GM18499 (cell line): ENCODE measurements around the gene CTIF.
"Not testable (repeated sequence)": the region's sequence is repeated elsewhere in the genome, so short reads cannot be mapped to it uniquely, and the experiment has no call there.

Source experiments
- ATAC-seq: cut with Tn5 transposase; IDR thresholded peaks from one replicate; pipeline ENCODE4 v1.9.1; 2021; ENCODE audit warnings: moderate number of reproducible peaks; ENCODE audit not compliant: insufficient read depth, unreplicated experiment

The CTIF gene

DNA sequence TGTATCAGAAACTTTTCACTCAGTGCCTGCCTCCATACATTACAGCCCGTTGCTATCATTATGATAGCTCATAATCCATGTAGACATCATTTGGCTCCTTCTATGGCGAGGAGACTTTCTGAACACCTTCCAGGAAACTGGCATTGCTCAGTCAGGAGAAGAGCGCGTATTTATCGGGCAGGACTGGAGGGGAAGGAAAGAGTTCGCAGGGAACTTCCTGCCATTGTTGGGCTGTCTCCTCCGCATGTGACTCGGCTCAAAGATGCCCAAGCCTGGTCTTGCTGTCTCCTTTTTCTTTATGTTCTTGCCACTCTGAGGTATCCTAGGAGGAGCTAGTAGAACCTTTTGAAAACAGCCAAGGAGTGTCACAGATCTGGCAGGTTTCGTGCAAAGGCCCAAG, 156.8 kb downstream of the CTIF start:
- ATAC-seq = no peak

- no peak for ATAC-seq
Measured at GRCh38 chr18:48696218-48696617, 157.4 kb downstream of the CTIF start.

GRCh38 chr18:48697441-48697840, 158.6 kb downstream of the CTIF start:
- ATAC-seq = no peak

- ATAC-seq = no peak
Measured at GRCh38 chr18:48698707-48699106, 159.9 kb downstream of the CTIF start.

DNA sequence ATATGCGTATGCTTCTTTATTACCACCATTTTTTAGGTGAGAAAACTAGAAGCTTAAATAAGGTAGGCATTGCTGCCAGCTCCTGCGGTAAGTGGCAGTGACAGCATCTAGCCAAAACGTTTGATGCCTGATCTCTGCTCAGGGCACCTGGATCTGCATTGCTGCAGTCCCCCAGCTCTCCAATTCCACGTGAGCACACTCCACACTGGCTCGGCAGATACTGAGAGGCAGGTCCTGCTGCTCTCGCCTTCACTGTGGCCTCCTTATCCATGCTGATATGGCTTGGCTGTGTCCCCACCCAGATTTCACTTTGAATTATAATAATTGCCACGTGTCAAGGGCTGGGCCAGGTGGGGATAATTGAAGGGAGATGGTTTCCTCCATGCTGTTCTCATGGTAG, 160.9 kb downstream of the CTIF start:
- no peak for ATAC-seq

DNA sequence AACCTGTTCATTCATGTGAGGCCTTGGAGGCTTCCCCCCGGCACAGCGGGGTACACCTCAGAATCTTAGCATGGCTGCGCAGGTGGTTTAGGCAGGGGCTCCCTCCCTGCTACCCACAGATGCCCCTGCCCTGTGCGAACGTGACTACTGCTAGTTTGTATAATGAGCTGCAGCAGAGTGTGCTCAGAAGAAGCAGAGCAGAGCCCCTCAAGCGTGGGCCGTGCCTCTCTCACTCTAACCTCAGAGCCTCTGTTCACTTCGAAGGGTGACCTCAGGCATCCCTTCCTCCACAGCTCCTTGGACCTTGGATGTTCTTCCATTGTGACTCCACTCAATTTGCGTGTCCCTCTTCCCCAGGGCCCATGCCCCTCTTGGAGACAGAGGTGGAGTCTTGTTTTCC, 161.6 kb downstream of the CTIF start:
- no peak for ATAC-seq

- no peak for ATAC-seq
Measured at GRCh38 chr18:48702346-48703027, 163.7 kb downstream of the CTIF start.

GRCh38 chr18:48703028-48703386, 164.2 kb downstream of the CTIF start:
- no peak for ATAC-seq

- no peak for ATAC-seq
Measured at GRCh38 chr18:48703418-48703817, 164.6 kb downstream of the CTIF start.

- no peak for ATAC-seq
Measured at GRCh38 chr18:48705043-48705442, 166.2 kb downstream of the CTIF start.

GRCh38 chr18:48705531-48705930, 166.7 kb downstream of the CTIF start:
- no peak for ATAC-seq

GRCh38 chr18:48706731-48707130, 167.9 kb downstream of the CTIF start:
- ATAC-seq = no peak

DNA sequence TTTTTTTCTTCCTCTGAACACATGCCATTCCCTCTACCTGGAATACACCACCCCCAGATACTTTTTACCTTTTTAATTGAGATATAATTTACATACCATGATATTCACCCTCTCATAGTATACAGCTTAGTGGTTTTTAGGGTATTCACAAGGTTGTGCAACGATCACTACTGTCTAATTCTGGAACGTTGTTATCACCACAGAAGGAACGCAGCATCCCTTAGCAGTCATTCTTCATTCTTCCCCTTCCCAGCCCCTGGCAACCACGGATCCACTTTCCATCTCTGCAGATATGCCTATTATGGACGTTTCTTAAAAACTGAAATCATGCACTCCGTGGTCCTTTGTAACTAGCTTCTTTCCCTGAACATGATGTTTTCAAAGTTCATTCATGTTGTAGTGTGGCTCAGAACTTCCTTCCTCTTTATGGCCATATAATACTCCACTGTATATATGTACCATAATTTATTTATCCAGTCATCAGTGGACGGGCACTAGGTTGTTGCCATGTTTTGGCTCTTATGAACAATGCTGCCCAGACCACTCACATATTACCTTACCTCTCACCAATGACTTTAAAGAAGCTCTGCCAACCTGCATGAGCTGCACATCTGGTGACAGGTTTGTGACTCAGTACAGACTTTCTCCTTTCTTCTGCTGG, 168.9 kb downstream of the CTIF start:
- ATAC-seq = no peak

- no peak for ATAC-seq
Measured at GRCh38 chr18:48708807-48709206, 170.0 kb downstream of the CTIF start.

GRCh38 chr18:48709371-48710062, 170.7 kb downstream of the CTIF start:
- ATAC-seq = no peak

GRCh38 chr18:48711651-48712486, 173.0 kb downstream of the CTIF start:
- no peak for ATAC-seq

DNA sequence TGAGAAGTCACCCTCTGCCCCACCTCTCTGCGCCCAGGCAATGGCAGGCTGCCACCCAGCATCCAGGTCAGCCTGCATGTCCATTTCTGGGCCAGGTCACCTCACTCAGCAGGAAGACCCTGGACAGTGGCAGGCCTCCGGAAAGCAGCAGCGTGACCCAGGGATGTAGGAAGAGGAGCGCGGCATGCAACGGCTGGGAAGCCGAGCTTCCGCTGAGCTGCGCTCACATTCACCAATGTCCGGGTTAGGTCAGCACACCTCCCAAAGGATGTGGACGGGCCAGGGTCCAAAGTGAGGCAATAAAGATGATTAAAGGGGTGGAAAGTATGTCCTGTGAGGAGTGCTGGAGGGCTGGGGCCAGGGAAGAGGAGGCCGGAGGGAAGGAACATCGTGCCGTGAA, 174.5 kb downstream of the CTIF start:
- ATAC-seq = no peak

GRCh38 chr18:48714873-48715272, 176.0 kb downstream of the CTIF start:
- no peak for ATAC-seq

- no peak for ATAC-seq
Measured at GRCh38 chr18:48715711-48716361, 177.0 kb downstream of the CTIF start.

DNA sequence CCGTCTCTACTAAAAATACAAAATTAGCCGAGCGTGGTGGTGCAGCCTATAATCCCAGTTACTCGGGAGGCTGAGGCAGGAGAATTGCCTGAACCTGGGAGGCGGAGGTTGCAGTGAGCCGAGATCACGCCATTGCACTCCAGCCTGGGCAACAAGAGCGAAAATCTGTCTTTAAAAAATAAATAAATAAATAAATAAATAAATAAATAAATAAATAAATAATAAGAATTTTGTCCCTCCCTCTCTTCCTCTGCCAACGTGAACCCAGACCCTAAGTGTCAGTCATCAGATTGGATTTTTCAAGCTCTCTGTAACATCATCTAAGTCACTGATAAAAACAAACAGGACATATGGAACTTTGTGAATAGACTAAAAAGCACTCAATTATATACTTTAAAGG, 178.4 kb downstream of the CTIF start:
- ATAC-seq = not testable (repeated sequence)
